ENCODE measurements around the gene NCOA1.

DNA sequence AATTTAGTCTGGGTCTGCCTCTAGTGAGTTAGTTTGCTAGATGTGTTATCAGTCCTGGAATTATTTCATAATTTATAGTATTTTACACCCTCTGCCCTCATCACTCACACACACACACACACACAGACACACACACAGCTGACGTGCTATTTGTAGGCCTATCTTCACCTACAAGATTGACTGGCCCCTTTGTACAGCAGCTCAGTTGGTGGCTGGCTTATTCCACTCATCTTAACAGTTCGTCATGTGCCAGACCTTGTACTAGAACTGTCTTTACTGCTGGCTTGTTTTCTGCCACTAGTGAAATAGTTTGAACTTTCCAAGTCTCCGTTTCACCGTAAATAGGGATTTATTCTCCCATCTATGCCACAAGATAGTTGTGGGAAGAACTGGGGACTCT, 323.5 kb downstream of the NCOA1 start:
- no peak for TF ChIP-seq POLR2A (IDR thresholded peaks at IDR 0.05)
- TF ChIP-seq, protein P1, sequence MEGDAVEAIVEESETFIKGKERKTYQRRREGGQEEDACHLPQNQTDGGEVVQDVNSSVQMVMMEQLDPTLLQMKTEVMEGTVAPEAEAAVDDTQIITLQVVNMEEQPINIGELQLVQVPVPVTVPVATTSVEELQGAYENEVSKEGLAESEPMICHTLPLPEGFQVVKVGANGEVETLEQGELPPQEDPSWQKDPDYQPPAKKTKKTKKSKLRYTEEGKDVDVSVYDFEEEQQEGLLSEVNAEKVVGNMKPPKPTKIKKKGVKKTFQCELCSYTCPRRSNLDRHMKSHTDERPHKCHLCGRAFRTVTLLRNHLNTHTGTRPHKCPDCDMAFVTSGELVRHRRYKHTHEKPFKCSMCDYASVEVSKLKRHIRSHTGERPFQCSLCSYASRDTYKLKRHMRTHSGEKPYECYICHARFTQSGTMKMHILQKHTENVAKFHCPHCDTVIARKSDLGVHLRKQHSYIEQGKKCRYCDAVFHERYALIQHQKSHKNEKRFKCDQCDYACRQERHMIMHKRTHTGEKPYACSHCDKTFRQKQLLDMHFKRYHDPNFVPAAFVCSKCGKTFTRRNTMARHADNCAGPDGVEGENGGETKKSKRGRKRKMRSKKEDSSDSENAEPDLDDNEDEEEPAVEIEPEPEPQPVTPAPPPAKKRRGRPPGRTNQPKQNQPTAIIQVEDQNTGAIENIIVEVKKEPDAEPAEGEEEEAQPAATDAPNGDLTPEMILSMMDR (IDR thresholded peaks at IDR 0.05 in 4 of 5, conservative IDR thresholded peaks at IDR 0.05 in 1 of 5), result no peak
